Liver (tissue), 9 donors: ENCODE results near the gene ZNF593. TPM values are rescaled to one million over a fixed set of nuclear protein-coding genes. Genes with fewer than 3 reads are reported as not detected.

Source experiments
- DNase-seq: peaks from one replicate; pipeline ENCODE4 v3.0.0-alpha.2; 2017; ENCODE audit warnings: low spot score
- H3K27ac ChIP-seq, 2 donors: one replicate each; pipeline ENCODE4 v1.7.0; 2013; ENCODE audit warnings: inconsistent platforms in 2 of 2, low read length in 2 of 2, control low read depth in 1 of 2, low read depth in 1 of 2, mild to moderate bottlenecking in 1 of 2
- H3K27me3 ChIP-seq, 4 donors: one replicate each; pipeline versions ENCODE4 v1.6.1 to v1.7.0; 2013; ENCODE audit warnings: low read length in 3 of 4, inconsistent platforms in 1 of 4, mild to moderate bottlenecking in 1 of 4, moderate library complexity in 1 of 4; ENCODE audit not compliant: control insufficient read depth in 4 of 4, insufficient read depth in 4 of 4
- H3K36me3 ChIP-seq, 4 donors: one replicate each; pipeline versions ENCODE4 v1.6.1 to v1.7.0; 2013; ENCODE audit warnings: low read length in 3 of 4, mild to moderate bottlenecking in 3 of 4, low read depth in 1 of 4, moderate library complexity in 1 of 4; ENCODE audit not compliant: control insufficient read depth in 4 of 4, insufficient read depth in 3 of 4
- H3K4me1 ChIP-seq, 4 donors: one replicate each; pipeline versions ENCODE4 v1.6.1 to v1.7.0; 2013; ENCODE audit warnings: low read length in 3 of 4, mild to moderate bottlenecking in 3 of 4, moderate library complexity in 1 of 4; ENCODE audit not compliant: control insufficient read depth in 4 of 4, insufficient read depth in 4 of 4
- H3K4me3 ChIP-seq, 3 donors: one replicate each; pipeline versions ENCODE4 v1.6.1 to v1.7.0; 2013; ENCODE audit warnings: low read length in 3 of 3, control low read depth in 1 of 3, low read depth in 1 of 3, mild to moderate bottlenecking in 1 of 3
- H3K9ac ChIP-seq, 2 donors: one replicate each; pipeline ENCODE4 v1.7.0; 2013; ENCODE audit warnings: low read length in 2 of 2, mild to moderate bottlenecking in 2 of 2, moderate library complexity in 2 of 2, control low read depth in 1 of 2, low read depth in 1 of 2
- H3K9me3 ChIP-seq, 4 donors: one replicate each; pipeline versions ENCODE4 v1.6.1 to v1.7.0; 2013; ENCODE audit warnings: low read length in 3 of 4; ENCODE audit not compliant: control insufficient read depth in 4 of 4
- EGR1 ChIP-seq, 2 donors: IDR thresholded peaks; 2 replicates each; pipeline ENCODE4 v1.6.1; 2016 to 2018; ENCODE audit warnings: antibody characterized with exemption in 2 of 2, low read depth in 2 of 2
- FOXA1 ChIP-seq: IDR thresholded peaks from 2 replicates; pipeline ENCODE4 v1.6.1; 2016; ENCODE audit warnings: antibody characterized with exemption
- FOXA2 ChIP-seq: IDR thresholded peaks from 2 replicates; pipeline ENCODE4 v1.6.1; 2016; ENCODE audit warnings: antibody characterized with exemption
- GABPA ChIP-seq, 2 donors: IDR thresholded peaks in 1 of 2; conservative IDR thresholded peaks in 1 of 2; 2 replicates each; pipeline ENCODE4 v1.6.1; 2016; ENCODE audit warnings: antibody characterized with exemption in 2 of 2, mild to moderate bottlenecking in 1 of 2, moderate library complexity in 1 of 2
- HNF4A ChIP-seq, 2 donors: conservative IDR thresholded peaks; 2 replicates each; pipeline ENCODE4 v1.6.1; 2016; ENCODE audit warnings: antibody characterized with exemption in 2 of 2, mild to moderate bottlenecking in 2 of 2
- HNF4G ChIP-seq: IDR thresholded peaks from 2 replicates; pipeline ENCODE4 v1.6.1; 2016; ENCODE audit warnings: antibody characterized with exemption
- JUND ChIP-seq, 2 donors: IDR thresholded peaks; 2 replicates each; pipeline ENCODE4 v1.6.1; 2016; ENCODE audit warnings: antibody characterized with exemption in 2 of 2
- RAD21 ChIP-seq, 2 donors: IDR thresholded peaks; 2 replicates each; pipeline ENCODE4 v1.6.1; 2016; ENCODE audit warnings: antibody characterized with exemption in 2 of 2, mild to moderate bottlenecking in 2 of 2
- RXRA ChIP-seq, 2 donors: IDR thresholded peaks; 2 replicates each; pipeline ENCODE4 v1.6.1; 2017 to 2018; ENCODE audit warnings: antibody characterized with exemption in 2 of 2, mild to moderate bottlenecking in 1 of 2
- TAF1 ChIP-seq: conservative IDR thresholded peaks from 2 replicates; pipeline ENCODE4 v1.6.1; 2016; ENCODE audit warnings: antibody characterized with exemption, mild to moderate bottlenecking
- YY1 ChIP-seq: IDR thresholded peaks from 2 replicates; pipeline ENCODE4 v1.6.1; 2016; ENCODE audit warnings: antibody characterized with exemption, mild to moderate bottlenecking
- WGBS: extraction: QIAGEN DNeasy Blood & Tissue Kit; methylation state at CpG from one replicate; pipeline ENCODE4 v1.1.7; 2013; 5-methylcytosine and 5-hydroxymethylcytosine counted together
- polyA plus RNA-seq, 2 donors: library from polyadenylated mRNA; stranded (reverse) in 1 of 2; unstranded in 1 of 2; fragments of 200-250 nt in 1 of 2; fragments of >200 nt in 1 of 2; fragmentation: Nextera tagmentation in 1 of 2; extraction: Ambion mirVana in 1 of 2; gene quantifications; one replicate each; pipeline versions ENCODE4 v1.2.1 to v1.2.3, GENCODE V29; 2013 to 2015
- total RNA-seq, 2 donors: library from RNA; depleted of rRNA; stranded (reverse); fragments of >200 nt; gene quantifications; one replicate each; pipeline ENCODE4 v1.2.3, GENCODE V29; 2014
- TF ChIP-seq, protein P1 (sequence below): fragments of 150-350 bp; IDR thresholded peaks from 2 replicates; pipeline ENCODE4 v1.5.1; 2017; ENCODE audit warnings: improper control_type of control experiment, low read depth, low read length; ENCODE audit not compliant: missing input control
- TF ChIP-seq, protein P2 (sequence below): IDR thresholded peaks from 2 replicates; pipeline ENCODE4 v1.6.1; 2016; ENCODE audit warnings: antibody characterized with exemption
- TF ChIP-seq, protein P3 (sequence below): IDR thresholded peaks from 2 replicates; pipeline ENCODE4 v1.6.1; 2016; ENCODE audit warnings: antibody characterized with exemption, mild to moderate bottlenecking
- donor health status: healthy.
- donor health status: healthy.
- donor health status: healthy.
- donor health status: healthy.
- donor health status: healthy.

ZNF593 gene
- total and polyA plus RNA-seq, 4 donors = 5.7 to 81.4 (median 30.2) TPM

DNA sequence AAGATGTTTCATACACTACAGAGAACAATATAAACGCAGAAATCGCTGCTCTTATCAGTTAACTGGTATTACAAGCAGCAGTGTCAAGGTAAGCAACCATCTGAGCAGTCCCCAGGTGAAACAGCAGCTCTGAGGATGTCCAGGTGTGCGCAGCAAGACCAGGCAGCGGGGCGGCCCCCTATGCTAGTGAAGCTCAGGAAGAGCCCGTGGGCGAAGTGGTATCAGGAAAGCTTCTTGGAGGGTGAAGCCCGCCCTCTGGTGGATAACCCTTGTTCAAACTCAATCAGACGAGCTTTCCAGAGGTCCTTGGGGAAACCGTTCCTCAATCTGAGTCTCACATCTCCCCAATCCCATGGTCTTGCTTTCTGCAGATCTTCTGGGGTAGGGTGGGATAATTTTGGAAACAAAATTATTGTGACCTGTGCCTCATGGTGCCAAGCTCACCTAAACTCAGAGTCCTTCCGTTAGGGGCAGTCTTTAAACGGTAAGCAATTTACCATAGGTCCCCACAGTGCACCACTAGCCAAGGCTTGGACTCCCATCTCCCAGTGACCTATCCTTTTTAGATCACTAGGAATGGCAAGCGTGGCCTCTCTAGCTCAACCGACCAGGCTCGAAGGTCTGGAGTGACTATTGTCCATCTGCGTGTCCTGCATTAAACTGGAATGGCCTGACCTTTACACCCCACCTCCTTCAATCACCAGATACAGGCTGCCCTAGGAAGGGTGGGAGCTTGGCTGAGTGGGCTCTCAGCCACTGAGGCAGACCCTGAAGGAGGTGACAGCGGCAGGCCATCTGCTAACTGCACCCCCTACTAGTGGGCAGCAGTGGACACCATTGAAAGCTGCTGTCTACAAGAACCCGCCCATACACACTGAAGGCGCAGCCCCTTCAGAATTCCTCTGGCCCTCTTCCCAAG is 24.4 kb upstream of the ZNF593 start:
- Histone ChIP-seq H3K9ac (no peak overlapping the region), H3K36me3 (no peaks in the 10 kb centered on the region), H3K9me3 (no peaks in the 10 kb centered on the region), H3K27ac (no peak overlapping the region), H3K27me3 (no peaks in the 10 kb centered on the region), H3K4me1 (no peaks in the 10 kb centered on the region), H3K4me3 (no peak overlapping the region)
- TF ChIP-seq RAD21 (IDR thresholded peaks at IDR 0.05) = peak; percentile 92 to 98
- TF ChIP-seq, protein P1, sequence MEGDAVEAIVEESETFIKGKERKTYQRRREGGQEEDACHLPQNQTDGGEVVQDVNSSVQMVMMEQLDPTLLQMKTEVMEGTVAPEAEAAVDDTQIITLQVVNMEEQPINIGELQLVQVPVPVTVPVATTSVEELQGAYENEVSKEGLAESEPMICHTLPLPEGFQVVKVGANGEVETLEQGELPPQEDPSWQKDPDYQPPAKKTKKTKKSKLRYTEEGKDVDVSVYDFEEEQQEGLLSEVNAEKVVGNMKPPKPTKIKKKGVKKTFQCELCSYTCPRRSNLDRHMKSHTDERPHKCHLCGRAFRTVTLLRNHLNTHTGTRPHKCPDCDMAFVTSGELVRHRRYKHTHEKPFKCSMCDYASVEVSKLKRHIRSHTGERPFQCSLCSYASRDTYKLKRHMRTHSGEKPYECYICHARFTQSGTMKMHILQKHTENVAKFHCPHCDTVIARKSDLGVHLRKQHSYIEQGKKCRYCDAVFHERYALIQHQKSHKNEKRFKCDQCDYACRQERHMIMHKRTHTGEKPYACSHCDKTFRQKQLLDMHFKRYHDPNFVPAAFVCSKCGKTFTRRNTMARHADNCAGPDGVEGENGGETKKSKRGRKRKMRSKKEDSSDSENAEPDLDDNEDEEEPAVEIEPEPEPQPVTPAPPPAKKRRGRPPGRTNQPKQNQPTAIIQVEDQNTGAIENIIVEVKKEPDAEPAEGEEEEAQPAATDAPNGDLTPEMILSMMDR = peak; percentile 71
- no peak for TF ChIP-seq FOXA1
- no peak for TF ChIP-seq FOXA2
- 27% methylated on average over 19 of the region's 19 CpGs for WGBS
- peak; percentile 82 for DNase-seq

DNA sequence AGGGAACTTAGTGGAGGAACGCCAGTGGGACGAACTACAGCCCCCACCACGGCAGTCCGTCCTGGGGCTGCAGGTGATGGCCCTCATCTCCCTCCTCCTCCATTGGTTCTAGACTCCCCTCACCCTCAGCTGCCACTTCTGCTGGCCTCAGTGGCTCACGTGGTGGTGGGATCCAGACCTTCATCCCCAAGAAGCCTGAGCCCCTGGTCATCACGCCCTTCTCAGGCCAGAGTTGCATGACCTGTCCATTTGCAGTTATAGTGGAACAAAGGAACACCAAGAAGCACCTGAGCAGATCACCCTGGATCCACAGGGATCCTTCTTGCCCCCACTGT is 23.8 kb upstream of the ZNF593 start:
- no peaks in the 10 kb centered on the region for H3K27me3 ChIP-seq
- no peaks in the 10 kb centered on the region for H3K36me3 ChIP-seq

DNA sequence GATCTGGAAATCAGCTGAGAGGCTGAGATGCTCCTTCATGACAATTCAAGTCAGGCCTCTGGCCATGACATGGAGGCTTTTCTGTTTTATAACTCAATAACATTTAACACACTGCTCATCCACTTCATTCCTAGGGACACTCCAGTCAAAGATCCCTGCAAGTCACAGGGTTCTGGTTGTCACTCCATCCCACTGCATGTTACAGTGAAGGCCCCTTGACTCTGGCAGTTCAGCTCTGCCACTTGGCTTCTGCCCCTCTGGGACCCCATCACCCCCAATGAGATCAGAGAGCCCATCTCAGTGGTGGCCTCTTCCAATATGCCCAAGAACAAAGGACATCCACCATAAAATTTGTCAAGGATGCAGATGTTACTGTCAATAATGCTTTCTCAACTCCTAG is 20.8 kb upstream of the ZNF593 start:
- Histone ChIP-seq H3K27ac (no peak overlapping the region), H3K4me1 (no peaks in the 10 kb centered on the region), H3K9ac (no peak overlapping the region), H3K4me3 (no peak overlapping the region), H3K9me3 (no peaks in the 10 kb centered on the region), H3K36me3 (no peaks in the 10 kb centered on the region), H3K27me3 (no peaks in the 10 kb centered on the region)
- no peak for DNase-seq
- no peak for TF ChIP-seq GABPA (IDR thresholded peaks at IDR 0.05 in 1 of 2, conservative IDR thresholded peaks at IDR 0.05 in 1 of 2)
- no peak for TF ChIP-seq JUND (IDR thresholded peaks at IDR 0.05)
- no peak for TF ChIP-seq TAF1
- no peak for TF ChIP-seq YY1
- no peak for TF ChIP-seq EGR1 (IDR thresholded peaks at IDR 0.05; ENCODE audit: low read depth in 2 of 2)
- TF ChIP-seq FOXA2 = no peak
- no peak for TF ChIP-seq FOXA1
- TF ChIP-seq, protein P2, sequence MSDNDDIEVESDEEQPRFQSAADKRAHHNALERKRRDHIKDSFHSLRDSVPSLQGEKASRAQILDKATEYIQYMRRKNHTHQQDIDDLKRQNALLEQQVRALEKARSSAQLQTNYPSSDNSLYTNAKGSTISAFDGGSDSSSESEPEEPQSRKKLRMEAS = no peak
- TF ChIP-seq, protein P3, sequence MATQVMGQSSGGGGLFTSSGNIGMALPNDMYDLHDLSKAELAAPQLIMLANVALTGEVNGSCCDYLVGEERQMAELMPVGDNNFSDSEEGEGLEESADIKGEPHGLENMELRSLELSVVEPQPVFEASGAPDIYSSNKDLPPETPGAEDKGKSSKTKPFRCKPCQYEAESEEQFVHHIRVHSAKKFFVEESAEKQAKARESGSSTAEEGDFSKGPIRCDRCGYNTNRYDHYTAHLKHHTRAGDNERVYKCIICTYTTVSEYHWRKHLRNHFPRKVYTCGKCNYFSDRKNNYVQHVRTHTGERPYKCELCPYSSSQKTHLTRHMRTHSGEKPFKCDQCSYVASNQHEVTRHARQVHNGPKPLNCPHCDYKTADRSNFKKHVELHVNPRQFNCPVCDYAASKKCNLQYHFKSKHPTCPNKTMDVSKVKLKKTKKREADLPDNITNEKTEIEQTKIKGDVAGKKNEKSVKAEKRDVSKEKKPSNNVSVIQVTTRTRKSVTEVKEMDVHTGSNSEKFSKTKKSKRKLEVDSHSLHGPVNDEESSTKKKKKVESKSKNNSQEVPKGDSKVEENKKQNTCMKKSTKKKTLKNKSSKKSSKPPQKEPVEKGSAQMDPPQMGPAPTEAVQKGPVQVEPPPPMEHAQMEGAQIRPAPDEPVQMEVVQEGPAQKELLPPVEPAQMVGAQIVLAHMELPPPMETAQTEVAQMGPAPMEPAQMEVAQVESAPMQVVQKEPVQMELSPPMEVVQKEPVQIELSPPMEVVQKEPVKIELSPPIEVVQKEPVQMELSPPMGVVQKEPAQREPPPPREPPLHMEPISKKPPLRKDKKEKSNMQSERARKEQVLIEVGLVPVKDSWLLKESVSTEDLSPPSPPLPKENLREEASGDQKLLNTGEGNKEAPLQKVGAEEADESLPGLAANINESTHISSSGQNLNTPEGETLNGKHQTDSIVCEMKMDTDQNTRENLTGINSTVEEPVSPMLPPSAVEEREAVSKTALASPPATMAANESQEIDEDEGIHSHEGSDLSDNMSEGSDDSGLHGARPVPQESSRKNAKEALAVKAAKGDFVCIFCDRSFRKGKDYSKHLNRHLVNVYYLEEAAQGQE = no peak
- TF ChIP-seq HNF4A (conservative IDR thresholded peaks at IDR 0.05) = no peak
- TF ChIP-seq, protein P1 = no peak
- TF ChIP-seq RAD21 (IDR thresholded peaks at IDR 0.05) = no peak
- TF ChIP-seq HNF4G = no peak
- TF ChIP-seq RXRA (IDR thresholded peaks at IDR 0.05) = no peak

More for the DNA sequence above, 23.8 kb upstream of the ZNF593 start:
- Histone ChIP-seq H3K9me3 (no peaks in the 10 kb centered on the region), H3K4me1 (no peaks in the 10 kb centered on the region), H3K4me3 (no peak overlapping the region), H3K27ac (no peak overlapping the region), H3K9ac (no peak overlapping the region)
- WGBS = 43% methylated on average over 6 of the region's 6 CpGs
- TF ChIP-seq FOXA1 (no peak), RXRA (IDR thresholded peaks at IDR 0.05) (no peak), JUND (IDR thresholded peaks at IDR 0.05) (no peak), EGR1 (IDR thresholded peaks at IDR 0.05; ENCODE audit: low read depth in 2 of 2) (no peak)
- DNase-seq = no peak
